NCI-H128 (cell line): ENCODE results near the gene TRPV3.
"Not testable (repeated sequence)": the region's sequence is repeated elsewhere in the genome, so short reads cannot be mapped to it uniquely, and the experiment has no call there.

Source experiments
- DNase-seq: peaks from one replicate; lab custom pipeline; 2025; ENCODE audit not compliant: unreplicated experiment; lab: John Stamatoyannopoulos, UW

Gene TRPV3

DNA sequence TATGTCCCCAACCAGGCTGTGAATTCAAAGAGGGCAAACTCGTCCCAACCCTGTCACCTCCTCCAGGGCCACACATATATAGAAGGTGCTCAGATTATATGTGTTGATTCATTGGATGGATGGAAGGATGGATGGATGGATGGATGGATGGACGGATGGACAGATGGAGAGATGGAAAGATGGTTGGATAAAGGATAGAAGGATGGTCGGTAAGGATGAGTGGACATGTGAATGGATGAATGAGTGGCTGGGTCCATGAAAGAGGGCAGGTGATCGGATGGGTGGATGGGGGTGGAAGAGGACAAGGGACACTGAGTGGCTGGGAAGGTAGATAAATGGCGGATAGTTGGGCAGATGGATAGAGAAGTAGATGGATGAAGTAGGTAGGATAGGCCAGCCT, 30.1 kb downstream of the TRPV3 start:
- no peak for DNase-seq

DNA sequence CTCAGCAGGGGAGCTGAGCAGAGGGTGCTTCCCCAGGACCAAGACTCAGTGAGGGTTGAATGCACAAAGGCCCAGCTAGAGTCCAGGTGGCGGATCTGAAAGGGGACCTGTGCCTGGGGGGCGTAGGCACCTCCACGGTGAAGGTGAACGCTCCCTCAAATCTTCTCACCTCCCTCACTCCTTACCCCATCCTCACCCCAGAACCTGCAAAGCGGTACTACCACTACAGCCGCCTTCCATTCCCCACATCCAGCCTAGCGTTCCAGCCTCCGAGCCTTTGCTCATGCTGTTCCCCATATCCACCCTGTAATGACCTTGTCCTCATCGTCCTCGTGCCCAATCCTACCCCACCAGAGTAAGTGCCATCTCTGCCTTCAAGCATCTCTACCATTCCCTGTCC, 30.6 kb downstream of the TRPV3 start:
- DNase-seq: no peak

DNA sequence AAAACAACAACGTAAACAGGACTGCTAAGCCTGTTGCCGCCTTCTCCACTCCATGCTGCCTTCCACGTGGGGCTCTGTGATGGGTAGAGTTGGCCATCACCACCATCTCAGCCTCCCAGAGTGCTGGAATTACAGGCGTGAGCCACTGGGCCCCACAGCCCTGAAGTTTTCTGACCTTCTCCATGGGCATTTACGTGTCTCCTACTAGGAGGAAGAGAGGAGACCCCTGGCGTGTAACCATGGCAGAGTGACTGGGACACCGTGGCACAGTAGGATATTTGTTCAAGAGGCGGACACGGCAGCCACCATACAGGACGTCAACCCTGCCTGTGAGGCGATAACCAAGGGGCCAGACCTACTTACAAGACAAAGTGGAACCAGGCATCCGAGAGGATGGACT, 31.1 kb downstream of the TRPV3 start:
- DNase-seq: no peak

DNA sequence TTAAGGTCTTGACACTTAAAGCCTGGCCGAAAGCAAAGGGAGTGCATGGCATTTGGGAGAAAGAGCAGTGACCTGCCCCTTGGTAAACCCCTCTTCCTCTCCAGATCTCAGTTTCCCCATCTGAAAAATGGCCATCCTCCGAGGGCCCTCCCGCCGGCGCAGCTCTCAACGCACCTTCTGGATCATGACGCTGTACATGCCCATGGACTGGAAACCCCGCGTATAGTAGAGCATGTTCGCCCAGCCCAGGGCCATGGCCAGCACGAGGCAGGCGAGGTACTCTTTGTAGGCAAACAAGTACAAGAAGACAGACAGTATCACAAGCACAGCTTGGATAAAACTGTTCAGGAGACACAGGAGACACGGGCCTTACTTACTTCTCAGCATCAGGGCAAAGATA, 33.6 kb downstream of the TRPV3 start:
- DNase-seq: no peak

DNA sequence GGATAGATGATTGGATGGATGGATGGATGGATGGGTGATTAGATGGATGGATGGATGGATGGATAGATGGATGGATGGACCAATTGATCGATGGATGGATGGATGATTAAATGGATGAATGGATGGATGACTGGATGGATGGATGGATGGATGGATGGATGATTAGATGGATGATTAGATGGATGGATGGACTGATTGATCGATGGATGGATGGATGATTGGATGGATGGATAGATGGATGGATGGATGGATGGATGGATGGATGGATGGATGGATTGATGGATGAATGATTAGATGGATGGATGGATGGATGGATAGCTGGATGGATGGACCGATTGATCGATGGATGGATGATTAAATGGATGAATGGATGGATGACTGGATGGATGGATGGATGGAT, 38.1 kb downstream of the TRPV3 start:
- not testable (repeated sequence) for DNase-seq

DNA sequence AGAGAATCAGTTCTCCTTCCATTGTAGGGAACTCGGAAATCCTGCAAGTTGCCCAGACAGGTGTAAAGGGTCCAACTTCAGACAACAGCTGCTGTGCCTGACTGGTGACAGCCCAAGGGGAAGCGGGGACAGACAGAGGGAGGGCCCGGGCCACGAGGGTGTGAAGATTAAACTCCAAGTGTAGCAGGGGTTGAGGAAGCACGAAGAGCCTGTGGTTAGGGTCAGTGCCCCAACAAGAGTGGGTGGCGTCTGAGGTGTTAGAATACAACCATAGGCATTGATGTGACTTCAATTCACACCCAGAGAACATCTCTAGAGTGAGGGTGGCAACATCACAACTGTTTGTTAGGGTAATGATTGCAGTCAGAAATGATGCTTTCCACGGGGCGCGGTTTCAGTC, 42.7 kb downstream of the TRPV3 start:
- DNase-seq: no peak

DNA sequence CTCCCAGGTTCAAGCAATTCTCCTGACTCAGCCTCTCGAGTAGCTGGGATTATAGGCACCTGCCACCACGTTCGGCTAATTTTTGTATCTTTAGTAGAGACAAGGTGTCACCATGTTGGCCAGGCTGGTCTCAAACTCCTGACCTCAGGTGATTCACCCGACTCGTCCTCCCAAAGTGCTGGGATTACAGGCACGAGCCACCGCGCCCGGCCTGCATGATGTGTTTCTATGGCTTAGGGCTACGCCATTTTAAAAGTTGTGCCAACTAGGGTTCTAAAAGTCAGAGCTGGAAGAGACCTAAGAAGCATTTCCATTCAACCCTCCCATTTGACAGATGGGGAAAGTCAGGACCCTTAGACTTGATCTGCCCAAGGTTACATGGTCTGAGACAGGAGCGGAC, 43.4 kb downstream of the TRPV3 start:
- DNase-seq: not testable (repeated sequence)

DNA sequence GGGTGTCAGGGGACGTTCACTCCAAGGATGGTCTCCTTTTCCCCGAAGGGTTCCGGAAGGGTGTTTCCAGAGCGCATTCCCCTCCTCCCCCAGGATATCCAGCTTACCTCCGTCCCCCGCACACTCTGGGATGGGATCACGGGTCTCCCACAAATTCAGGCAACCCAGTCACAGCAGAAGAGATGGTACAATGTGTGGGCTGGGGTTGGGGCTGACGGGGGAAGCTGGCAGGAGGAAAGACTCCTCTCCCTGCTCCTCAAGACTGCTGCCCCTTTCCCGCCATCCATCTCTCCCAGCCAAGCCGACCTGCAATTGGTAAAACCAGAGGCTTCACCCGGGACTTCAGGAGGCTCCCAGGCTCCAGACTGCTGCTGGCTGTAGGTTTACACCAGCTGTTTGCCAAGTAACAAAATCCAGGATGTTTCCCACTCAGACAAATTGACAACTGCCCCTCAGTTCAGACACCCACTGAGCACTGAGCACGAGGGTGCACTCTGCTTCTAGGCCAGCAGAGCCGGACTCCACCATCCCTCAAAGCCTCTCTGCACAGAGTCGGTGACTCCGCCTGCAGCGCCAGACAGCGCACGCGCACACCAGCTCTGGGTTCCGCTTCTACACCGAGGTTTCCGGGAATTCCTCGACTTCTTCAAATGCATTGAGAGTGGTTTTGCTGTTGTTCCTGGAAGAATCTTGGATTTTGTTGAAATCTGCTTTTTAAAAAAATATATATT, 44.1 kb downstream of the TRPV3 start:
- DNase-seq: no peak

DNA sequence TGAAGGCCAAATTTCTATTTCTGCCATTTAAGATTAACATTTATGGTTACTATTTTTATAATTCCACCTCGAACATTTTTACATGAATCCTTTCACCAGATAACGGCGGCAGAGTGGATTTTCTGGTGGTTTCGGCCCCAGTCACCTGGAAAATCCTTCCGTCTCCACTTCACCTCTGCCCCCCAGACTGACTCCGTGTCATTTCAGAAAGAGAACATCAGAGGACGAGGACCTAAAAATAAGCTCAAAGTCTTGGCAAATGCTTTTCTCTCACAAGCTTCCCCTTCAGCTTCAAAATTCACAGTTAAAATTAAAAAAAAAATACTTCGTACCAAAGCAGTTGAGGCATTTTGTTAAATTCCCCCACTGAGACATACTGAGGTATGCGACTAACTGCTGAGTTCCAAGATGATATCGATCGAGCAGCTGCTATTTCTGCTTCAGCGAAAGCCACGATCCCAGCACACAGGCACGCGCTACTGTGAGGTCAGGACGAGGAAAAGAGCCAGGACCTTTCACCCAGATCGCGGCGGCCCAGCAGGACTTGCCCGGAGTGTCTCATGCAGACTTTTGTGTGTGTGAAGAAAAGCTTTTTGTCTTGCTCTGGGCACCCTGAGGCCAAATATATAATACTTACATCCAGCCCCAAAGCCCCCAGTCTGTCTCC, 45.0 kb downstream of the TRPV3 start:
- DNase-seq: no peak

DNA sequence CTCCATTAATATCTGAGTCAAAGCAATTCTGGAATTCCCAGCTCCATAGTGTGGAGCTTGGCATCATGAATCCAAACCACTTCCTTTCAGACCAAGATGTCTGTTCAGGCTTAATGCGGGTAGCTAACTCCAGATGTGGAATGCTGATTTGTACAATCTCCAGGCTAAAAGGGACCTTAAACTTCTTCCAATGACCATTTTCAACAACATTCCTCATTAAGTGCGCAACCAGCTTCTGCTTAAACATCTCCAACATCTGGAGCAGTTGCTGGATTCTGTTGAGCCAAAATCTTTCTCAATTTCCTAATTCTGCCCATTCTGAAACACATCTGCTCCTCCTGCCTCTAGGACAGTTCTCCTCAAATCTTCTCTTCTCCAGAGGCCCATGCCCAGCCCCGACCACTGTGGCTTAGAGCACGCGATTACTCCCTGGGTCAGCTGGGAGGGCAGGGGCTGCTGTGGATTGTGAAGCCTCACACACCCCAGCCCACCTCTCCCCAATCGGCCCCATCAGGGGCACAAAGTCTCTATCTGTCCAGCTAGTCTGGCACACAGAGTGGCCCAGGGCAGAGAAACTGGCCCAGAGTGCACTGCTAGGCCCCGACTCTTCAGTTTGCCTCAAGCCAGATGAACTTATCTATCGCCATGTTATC, 45.6 kb downstream of the TRPV3 start:
- no peak for DNase-seq

DNA sequence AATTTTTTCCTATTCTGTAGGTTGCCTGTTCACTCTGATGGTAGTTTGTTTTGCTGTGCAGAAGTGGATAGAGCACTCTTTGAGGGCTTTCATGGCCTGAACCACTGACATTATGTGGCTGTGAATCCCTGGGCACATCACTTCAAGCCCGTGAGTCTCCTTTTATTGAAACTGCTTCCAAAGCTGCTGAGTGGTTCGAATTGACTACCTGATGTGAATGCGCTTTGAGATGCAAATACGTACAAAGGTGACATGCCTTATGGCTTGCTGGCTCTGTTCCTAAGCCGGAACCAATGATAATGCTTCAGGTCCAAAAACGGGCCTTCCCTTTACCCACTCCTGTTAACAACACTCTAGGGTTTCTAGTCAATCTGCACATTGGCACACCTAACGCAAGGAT, 47.5 kb downstream of the TRPV3 start:
- no peak for DNase-seq

DNA sequence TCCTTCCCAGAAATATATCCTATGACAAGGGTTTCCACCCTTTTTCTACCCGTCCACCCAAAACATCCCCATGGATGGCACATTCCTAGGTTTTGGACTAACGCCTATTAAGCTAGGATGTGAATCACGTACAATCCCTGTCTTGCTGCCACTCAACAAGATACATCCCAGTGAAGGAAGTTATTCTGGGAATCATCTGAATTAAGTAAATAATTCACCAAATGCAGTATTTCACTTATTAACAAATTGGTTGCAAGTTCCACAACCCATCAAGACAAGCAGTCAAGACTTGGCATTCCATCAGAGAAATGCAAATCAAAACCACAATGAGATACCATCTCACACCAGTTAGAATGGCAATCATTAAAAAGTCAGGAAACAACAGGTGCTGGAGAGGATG, 49.7 kb downstream of the TRPV3 start:
- no peak for DNase-seq

DNA sequence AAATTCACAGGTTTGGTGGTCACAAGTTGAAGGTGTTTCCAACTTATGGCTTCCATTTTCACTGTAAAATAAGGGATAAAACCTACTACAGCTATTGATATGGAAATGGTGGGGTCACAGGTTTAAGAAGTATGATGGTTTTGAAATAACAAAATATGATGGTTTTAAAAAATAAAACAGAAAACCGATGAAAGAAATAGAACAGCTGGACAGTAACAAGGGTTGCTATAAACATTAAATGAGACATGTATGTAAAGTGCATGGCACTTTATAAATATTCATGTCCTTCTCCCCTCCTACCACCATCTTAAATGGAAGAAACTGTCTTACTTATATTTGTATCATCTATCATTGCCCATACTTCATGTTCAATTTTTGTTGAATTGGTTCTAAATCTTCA, 50.5 kb downstream of the TRPV3 start:
- no peak for DNase-seq

DNA sequence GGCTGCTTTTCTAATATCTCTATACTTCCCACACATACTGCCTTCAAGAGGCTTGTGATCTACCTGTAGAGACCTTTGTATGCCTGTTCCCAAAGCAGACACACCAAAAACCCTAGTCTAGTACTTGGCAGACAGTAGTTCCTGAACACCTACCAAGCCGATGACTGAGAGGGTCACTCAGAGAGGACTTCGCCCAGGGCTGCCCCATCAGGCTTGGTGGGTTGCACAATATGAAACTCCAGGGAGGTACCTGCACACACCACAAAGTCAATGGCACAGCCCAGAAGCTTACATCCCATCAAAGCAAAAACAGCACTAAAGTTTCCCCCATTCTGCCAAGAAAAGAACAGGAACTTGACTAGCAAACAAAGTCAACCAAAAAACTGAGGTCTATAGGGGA, 51.6 kb downstream of the TRPV3 start:
- DNase-seq: no peak

DNA sequence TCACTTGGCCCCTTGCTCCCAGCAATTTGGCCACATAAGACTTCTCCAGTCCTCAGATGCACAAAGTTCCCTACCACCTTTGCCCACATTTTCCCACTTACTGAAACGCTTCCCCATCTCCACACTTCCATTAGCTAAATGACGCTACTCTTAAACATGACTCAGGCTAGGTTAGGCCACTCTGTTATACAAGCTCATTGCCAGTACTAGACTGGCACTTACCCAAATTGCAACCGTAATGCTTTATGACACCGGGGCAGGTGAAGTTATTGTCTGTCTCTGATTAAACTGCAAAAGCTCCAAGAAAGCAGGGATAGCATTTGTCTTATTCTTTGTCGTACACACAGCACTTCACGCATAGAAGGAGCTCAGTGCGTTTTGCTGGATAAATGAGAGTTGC, 52.6 kb downstream of the TRPV3 start:
- no peak for DNase-seq

DNA sequence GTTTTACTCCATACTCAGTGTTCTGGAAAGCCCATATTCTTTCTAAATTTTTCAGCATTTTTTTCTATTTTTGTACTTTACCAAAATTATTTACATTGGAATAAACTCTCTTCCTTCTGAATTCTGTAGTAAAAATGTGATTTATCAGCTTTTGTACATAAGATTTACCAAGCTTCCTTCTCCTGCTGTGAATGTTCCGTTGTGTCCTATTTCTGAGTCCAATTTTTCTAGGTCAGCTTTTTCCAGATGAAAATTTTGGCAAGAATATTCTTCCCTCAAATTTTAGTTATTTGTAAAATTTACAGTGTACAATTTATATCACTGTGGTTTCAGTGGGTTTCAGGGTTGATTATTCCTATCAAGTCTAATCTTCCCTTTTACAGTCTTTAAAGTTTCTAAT, 54.3 kb downstream of the TRPV3 start:
- DNase-seq: no peak

DNA sequence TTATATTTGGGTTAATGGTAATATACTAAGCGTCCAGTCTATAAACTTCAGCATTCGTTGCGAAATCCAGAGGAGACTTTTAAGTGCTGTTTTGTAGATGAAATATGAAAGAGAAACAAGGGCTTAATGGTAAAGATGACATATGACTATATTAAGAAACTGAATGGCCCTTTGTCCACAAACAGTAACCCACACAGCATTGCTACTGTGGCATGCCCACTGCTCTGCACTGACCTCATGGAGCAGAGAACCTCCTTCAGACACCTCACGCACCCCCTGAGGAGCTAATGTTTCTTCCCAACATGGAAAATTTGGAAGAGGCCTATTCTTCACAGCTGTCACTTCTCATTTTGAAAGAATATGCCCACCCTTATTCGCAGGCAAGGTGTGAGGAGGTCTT, 55.1 kb downstream of the TRPV3 start:
- DNase-seq: no peak

DNA sequence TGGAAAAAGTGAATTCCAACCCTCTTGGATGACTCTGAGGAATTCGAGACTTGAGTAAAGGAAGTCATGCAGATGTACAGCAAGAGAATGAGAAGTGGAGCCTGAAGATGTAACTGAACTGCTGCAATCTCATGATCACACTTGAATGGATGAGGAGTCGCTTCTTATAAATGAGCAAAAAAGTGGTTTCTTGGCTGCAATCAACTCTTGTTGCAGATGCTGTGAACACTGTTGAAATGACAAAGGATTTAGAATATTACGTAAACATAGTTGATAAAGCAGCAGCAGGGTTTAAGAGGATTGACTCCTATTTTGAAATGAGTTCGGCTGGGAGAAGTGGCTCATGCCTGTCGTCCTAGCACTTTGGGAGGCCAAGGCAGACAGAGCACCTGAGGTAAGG, 56.3 kb downstream of the TRPV3 start:
- no peak for DNase-seq

DNA sequence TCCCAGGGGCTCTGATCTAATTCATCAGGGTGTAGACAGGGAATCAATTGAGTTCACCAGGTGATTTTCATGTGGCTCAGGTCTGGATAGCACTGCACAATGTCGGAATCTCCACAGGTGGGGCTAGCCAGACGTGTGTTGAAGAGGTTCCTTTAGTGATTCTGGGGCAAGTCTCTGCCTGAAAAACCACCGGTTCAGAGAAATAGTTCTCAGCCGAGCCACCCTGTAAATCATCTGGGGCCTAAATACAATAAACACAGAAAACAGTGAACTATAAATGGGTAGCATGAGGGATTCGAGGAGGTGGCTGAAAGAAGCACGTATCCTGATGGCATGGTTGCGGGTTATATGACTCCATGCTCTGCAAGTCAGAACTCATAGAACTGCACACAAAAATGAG, 60.5 kb downstream of the TRPV3 start:
- DNase-seq: no peak

DNA sequence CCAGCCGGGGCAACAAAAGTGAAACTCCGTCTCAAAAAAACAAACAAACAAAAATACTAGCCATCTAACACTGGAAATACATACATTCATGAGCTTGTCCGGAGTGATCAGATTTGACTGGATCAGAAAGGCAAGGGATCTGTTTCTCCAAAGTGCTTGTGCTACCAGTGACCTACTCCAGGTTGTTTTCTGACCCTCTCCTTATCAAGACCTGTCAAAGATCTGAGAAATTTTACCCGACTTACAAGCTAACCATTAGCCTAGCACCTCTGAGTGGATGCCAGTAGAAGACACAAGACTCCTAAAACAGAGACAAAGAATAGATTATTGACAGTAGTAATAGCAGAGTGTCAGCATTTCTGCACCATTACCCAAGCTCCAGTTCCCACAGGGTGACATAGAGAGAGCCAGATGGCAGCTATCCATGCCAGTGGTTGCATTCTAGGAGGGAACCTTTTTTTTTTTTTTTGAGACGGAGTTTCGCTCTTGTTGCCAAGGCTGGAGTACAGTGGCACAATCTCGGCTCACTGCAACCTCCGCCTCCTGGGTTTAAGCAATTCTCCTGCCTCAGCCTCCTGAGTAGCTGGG, 72.0 kb downstream of the TRPV3 start:
- DNase-seq: no peak

DNA sequence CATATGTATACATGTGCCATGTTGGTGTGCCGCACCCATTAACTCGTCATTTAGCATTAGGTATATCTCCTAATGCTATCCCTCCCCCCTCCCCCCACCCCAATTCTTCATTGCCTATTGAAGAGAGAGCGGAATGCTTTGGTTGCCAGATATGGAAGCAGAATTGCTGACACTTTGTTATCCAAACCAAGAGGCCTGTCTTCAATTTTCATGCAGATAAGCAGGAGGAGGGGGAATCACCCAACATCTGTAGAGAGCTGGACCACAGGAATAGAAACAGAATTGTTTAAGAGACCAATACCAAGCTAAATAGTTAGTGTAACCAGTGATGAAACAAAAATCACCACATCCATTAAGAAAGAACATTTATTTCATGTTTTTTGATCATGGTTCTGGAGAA, 74.8 kb downstream of the TRPV3 start:
- no peak for DNase-seq

DNA sequence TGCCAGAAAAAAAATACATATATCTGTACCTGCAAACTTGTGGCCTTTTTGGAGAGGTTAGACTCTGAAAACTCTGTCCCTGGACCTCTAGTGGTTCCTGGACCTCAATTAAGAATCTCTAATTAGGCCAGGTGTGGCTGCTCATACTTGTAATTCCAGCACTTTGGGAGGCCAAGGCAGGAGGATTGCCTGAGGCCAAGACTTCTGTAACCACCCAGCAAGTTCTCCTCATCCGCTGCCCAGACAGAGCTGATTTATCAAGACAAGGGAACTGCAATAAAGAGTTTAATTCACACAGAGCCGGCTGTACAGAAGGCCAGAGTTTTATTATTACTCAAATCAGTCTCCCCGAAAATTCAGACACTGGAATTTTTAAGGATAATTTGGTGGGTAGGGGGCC, 77.6 kb downstream of the TRPV3 start:
- no peak for DNase-seq
